Measurements from ENCODE around the gene SHISA8. TPM values are rescaled to one million over a fixed set of nuclear protein-coding genes. Genes with fewer than 3 reads are reported as not detected.

SHISA8 gene
- total and polyA plus RNA-seq, 3 experiments from 2014 or later, result 1.3 to 1.4 TPM; not detected in 1

DNA sequence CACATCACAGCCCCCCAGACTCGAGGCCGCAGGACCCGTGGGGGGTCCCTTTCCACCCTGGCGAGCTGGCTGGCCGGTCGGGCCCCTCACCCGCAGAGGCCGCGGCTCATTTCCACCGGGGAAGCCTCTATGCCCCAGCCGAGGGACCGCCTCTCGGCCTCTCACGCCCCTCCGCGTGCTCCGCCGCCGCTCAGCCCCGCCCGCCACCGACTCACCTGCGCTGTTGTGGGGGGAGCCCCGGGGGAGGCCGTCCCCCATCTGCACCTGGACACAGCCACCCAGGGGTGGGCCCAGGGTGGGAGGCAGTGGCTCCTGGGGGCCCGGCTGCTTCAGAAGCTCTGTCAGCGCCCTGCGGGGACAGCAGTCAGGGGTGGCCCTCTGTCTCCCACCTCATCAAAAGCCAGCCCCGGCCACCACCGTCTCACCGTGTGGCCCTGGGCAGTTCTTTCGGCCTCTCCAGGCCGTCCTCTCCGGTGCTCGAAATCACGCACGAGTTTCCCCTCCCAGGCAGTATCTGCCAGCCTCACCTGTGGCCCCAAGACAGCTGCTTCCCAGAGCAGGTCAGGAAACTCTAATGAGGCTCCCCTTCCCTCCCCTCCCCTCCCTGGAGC is 3.8 kb downstream of the SHISA8 start:
- Mint-ChIP-seq H3K27me3 (peaks cover 19 to 29% of the 10 kb centered on the region in 2 donors), H3K4me1 (peaks cover 27 to 45% (median 27%) of the 10 kb centered on the region in 3 donors), H3K27ac (peak overlapping the region in 3 of 8 donors; percentile 27 to 65 (median 56)), H3K4me3 (peak overlapping the region; percentile 45 to 90 (median 68)), H3K36me3 (no peaks in the 10 kb centered on the region), H3K9me3 (no peaks in the 10 kb centered on the region)
- no peaks in the 10 kb centered on the region for H3K36me3 ChIP-seq (ENCODE audit: insufficient read depth, low read length)
- peaks cover 34% of the 10 kb centered on the region for H3K4me1 ChIP-seq (ENCODE audit: insufficient read depth, low read length)
- peaks cover 43% of the 10 kb centered on the region for H3K27me3 ChIP-seq (ENCODE audit: insufficient read depth, low read length, poor library complexity, severe bottlenecking)
- ChIA-PET POLR2A (interaction anchor here (1.0 kb wide), 1 partner anchor 15 kb away, joined by 4 read pairs; the partner anchor contains the start of gene TNFRSF13C), CTCF (interaction anchor here (1.3 to 3.2 kb wide), 3 partner anchors 15 to 30 kb away, joined by 3 to 16 read pairs (median 9); partner anchors contain the start of gene TNFRSF13C)
- no peak overlapping the region for H3K27ac ChIP-seq (ENCODE audit: low read depth, low read length)
- H3K9me3 ChIP-seq (ENCODE audit: low read length), result no peaks in the 10 kb centered on the region
- DNase-seq, result peak in 2 of 5 donors; percentile 31 to 57
- H3K4me3 ChIP-seq (ENCODE audit: low read length), result no peak overlapping the region

GRCh38 chr22:41910050-41911000 is 4.5 kb downstream of the SHISA8 start:
- peaks cover 23 to 39% (median 27%) of the 10 kb centered on the region in 3 donors for H3K4me1 Mint-ChIP-seq
- peaks cover 36% of the 10 kb centered on the region for H3K27me3 ChIP-seq (ENCODE audit: insufficient read depth, low read length, poor library complexity, severe bottlenecking)
- POLR2A ChIA-PET, result interaction anchor here (1.0 to 1.6 kb wide), 2 partner anchors 15 to 16 kb away, joined by 4 to 5 read pairs; partner anchors contain the start of gene TNFRSF13C

GRCh38 chr22:41909310-41910049 is 5.4 kb downstream of the SHISA8 start:
- Mint-ChIP-seq H3K27me3 (peaks cover 15 to 24% of the 10 kb centered on the region in 2 donors), H3K4me3 (peak overlapping the region in 5 of 7 donors; percentile 43 to 80 (median 67)), H3K4me1 (peaks cover 23 to 36% (median 27%) of the 10 kb centered on the region in 3 donors), H3K9me3 (no peaks in the 10 kb centered on the region), H3K36me3 (peaks cover 0 to 12% (median 0%) of the 10 kb centered on the region in 3 donors), H3K27ac (peak overlapping the region in 3 of 8 donors; percentile 12 to 67 (median 57))
- ChIA-PET POLR2A (interaction anchor here (1.6 to 2.2 kb wide), 2 partner anchors 16 to 31 kb away, joined by 5 to 11 read pairs; no protein-coding TSS in a partner anchor), CTCF (interaction anchor here (3.8 kb wide), 1 partner anchor 16 kb away, joined by 18 read pairs; the partner anchor contains the start of gene TNFRSF13C)
- H3K9me3 ChIP-seq (ENCODE audit: low read length), result no peaks in the 10 kb centered on the region
- peaks cover 29% of the 10 kb centered on the region for H3K4me1 ChIP-seq (ENCODE audit: insufficient read depth, low read length)
- H3K27me3 ChIP-seq (ENCODE audit: insufficient read depth, low read length, poor library complexity, severe bottlenecking), result peaks cover 33% of the 10 kb centered on the region
- no peak overlapping the region for H3K4me3 ChIP-seq (ENCODE audit: low read length)
- no peaks in the 10 kb centered on the region for H3K36me3 ChIP-seq (ENCODE audit: insufficient read depth, low read length)
- H3K27ac ChIP-seq (ENCODE audit: low read depth, low read length), result no peak overlapping the region
- no peak for DNase-seq

More at GRCh38 chr22:41910050-41911000, 4.5 kb downstream of the SHISA8 start:
- peak in 4 of 5 donors; percentile 14 to 62 (median 36) for DNase-seq
- Histone ChIP-seq H3K27ac (ENCODE audit: low read depth, low read length) (no peak overlapping the region), H3K9me3 (ENCODE audit: low read length) (no peaks in the 10 kb centered on the region), H3K4me3 (ENCODE audit: low read length) (no peak overlapping the region), H3K36me3 (ENCODE audit: insufficient read depth, low read length) (no peaks in the 10 kb centered on the region), H3K4me1 (ENCODE audit: insufficient read depth, low read length) (peaks cover 30% of the 10 kb centered on the region)
- peaks cover 0 to 7% (median 0%) of the 10 kb centered on the region in 3 donors for H3K36me3 Mint-ChIP-seq
- H3K4me3 Mint-ChIP-seq, result peak overlapping the region in 6 of 7 donors; percentile 40 to 71 (median 50)
- peak overlapping the region in 2 of 8 donors; percentile 38 to 65 for H3K27ac Mint-ChIP-seq
- CTCF ChIA-PET, result interaction anchor here (1.8 to 3.8 kb wide), 2 partner anchors 16 to 30 kb away, joined by 9 to 18 read pairs; partner anchors contain the start of gene TNFRSF13C
- peaks cover 15 to 24% of the 10 kb centered on the region in 2 donors for H3K27me3 Mint-ChIP-seq
- H3K9me3 Mint-ChIP-seq, result no peaks in the 10 kb centered on the region

GRCh38 chr22:41908411-41909309 is 6.2 kb downstream of the SHISA8 start:
- Histone ChIP-seq H3K27me3 (ENCODE audit: insufficient read depth, low read length, poor library complexity, severe bottlenecking) (peaks cover 33% of the 10 kb centered on the region), H3K4me1 (ENCODE audit: insufficient read depth, low read length) (peaks cover 29% of the 10 kb centered on the region), H3K27ac (ENCODE audit: low read depth, low read length) (no peak overlapping the region), H3K4me3 (ENCODE audit: low read length) (peak overlapping the region; percentile 22), H3K36me3 (ENCODE audit: insufficient read depth, low read length) (no peaks in the 10 kb centered on the region), H3K9me3 (ENCODE audit: low read length) (no peaks in the 10 kb centered on the region)
- POLR2A ChIA-PET, result interaction anchor here (0.8 to 2.2 kb wide), 7 partner anchors 11 to 108 kb away, joined by 3 to 11 read pairs (median 5); partner anchors contain the start of genes CCDC134, SREBF2 and TNFRSF13C
- peak overlapping the region; percentile 72 to 89 (median 78) for H3K4me3 Mint-ChIP-seq
- H3K36me3 Mint-ChIP-seq, result peaks cover 0 to 20% (median 0%) of the 10 kb centered on the region in 3 donors
- CTCF ChIA-PET, result interaction anchor here (0.8 to 3.8 kb wide), 5 partner anchors 9 to 32 kb away, joined by 3 to 18 read pairs (median 4); partner anchors contain the start of gene TNFRSF13C
- H3K27me3 Mint-ChIP-seq, result peaks cover 15 to 24% of the 10 kb centered on the region in 2 donors
- DNase-seq, result peak in 1 of 5 donors; percentile 33
- H3K27ac Mint-ChIP-seq, result peak overlapping the region; percentile 55 to 92 (median 84)
- no peaks in the 10 kb centered on the region for H3K9me3 Mint-ChIP-seq
- H3K4me1 Mint-ChIP-seq, result peaks cover 23 to 36% (median 27%) of the 10 kb centered on the region in 3 donors

DNA sequence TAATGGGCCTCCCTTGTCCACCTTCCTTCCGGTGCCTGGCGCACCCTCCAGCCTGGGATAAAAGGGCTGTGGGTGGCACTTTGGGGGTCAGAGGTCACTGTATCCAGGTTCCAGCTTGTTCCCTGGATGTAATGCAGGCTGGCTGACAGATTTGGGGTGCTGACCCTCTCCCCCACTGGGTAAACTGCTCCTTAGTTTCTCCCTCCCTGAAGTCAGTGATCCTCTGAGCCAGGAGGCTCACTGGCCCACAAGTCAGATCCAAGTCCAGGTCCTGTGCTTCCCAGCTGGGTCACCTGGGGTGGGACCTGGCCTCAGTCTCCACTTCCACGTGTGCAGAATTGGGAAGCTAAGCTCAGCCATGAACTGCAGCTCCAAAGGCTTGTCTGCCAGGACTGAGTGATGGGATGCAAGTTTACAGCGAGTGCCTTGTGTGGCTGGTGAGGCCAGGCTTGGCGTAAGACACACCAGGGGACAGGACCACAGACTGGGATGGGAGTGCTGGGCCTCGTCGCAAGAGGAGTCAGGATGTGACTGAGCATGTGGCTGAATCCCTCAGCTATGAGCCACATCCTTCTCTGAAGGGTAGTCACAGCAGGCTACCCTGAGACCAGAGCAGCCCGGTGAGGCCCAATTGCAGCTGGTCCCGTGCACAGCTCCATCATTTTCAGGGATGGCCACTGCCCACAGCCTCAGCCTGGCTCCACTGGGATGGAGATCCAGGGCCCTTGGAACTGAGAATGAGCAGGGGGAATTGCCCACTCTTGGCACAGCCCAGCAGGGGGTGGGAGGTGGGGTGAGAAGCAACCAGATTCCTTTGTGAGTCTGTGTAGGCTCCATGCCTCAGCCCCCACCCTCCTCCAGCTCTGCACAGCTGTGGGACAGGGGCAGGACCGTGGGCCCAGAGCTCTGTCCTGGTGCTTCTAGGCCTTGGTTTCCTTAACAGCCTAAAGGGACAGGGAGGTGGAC is 7.2 kb downstream of the SHISA8 start:
- ChIA-PET POLR2A (interaction anchor here (0.8 to 2.2 kb wide), 6 partner anchors 12 to 107 kb away, joined by 3 to 11 read pairs (median 6); partner anchors contain the start of genes CCDC134, SREBF2 and TNFRSF13C), CTCF (interaction anchor here (0.7 to 3.8 kb wide), 6 partner anchors 9 to 42 kb away, joined by 3 to 18 read pairs (median 4); partner anchors contain the start of gene TNFRSF13C)
- Mint-ChIP-seq H3K9me3 (no peaks in the 10 kb centered on the region), H3K4me1 (peaks cover 21 to 29% (median 27%) of the 10 kb centered on the region in 3 donors), H3K27me3 (peaks cover 12 to 16% of the 10 kb centered on the region in 2 donors), H3K27ac (peak overlapping the region in 5 of 8 donors; percentile 35 to 92 (median 38)), H3K4me3 (peak overlapping the region in 3 of 7 donors; percentile 78 to 89 (median 80)), H3K36me3 (peaks cover 0 to 27% (median 0%) of the 10 kb centered on the region in 3 donors)
- H3K4me3 ChIP-seq (ENCODE audit: low read length), result peak overlapping the region; percentile 22
- H3K27ac ChIP-seq (ENCODE audit: low read depth, low read length), result no peak overlapping the region
- H3K36me3 ChIP-seq (ENCODE audit: insufficient read depth, low read length), result no peaks in the 10 kb centered on the region
- H3K4me1 ChIP-seq (ENCODE audit: insufficient read depth, low read length), result peaks cover 29% of the 10 kb centered on the region
- no peaks in the 10 kb centered on the region for H3K9me3 ChIP-seq (ENCODE audit: low read length)
- peaks cover 25% of the 10 kb centered on the region for H3K27me3 ChIP-seq (ENCODE audit: insufficient read depth, low read length, poor library complexity, severe bottlenecking)
- no peak for DNase-seq
